HG03039 (cell line): Measurements from ENCODE around the gene CDC14A.
"Not testable (repeated sequence)": the region's sequence is repeated elsewhere in the genome, so short reads cannot be mapped to it uniquely, and the experiment has no call there.

Experiments
- ATAC-seq: cut with Tn5 transposase; IDR thresholded peaks from one replicate; pipeline ENCODE4 v1.9.1; 2021; ENCODE audit warnings: mild to moderate bottlenecking, moderate library complexity; ENCODE audit not compliant: unreplicated experiment

Gene CDC14A

GRCh38 chr1:100332331-100332730 is 20.0 kb upstream of the CDC14A start:
- ATAC-seq, result no peak

DNA sequence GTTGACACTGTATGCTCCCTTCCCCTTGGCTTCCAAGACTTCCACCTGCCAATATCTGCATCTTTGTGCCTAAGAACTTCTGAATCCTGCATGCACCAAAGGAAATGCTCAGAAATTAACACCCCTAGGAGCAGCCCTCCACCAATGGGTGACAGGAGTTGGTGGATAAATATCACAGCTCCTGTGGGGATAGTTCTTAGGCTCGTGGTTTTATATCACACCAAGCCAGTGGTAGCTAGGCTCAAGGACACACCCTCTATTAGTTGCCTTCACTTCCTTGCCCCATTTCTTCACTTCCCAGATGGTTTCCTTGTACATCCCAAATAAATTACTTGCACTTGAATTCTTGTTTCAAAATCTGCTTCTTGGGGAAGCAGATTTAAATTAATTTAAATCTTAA is 16.9 kb upstream of the CDC14A start:
- no peak for ATAC-seq

DNA sequence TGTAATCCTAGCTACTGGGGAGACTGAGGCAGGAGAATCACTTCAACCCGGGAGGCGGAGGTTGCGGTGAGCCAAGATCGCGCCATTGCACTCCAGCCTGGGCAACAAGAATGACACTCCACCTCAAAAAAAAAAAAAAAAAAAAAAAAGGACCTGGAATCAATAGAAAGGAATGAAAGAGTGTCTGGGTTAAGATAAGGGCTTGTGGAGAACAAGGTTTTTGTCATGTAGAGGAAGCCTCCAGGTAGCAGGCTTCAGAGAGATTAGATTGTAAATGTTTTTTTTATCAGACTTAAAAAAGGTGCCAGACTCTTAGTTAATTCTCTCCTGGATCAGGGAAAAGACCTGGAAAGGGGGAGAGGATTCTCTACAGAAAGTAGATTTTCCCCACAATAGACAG is 14.4 kb upstream of the CDC14A start:
- ATAC-seq, result not testable (repeated sequence)

DNA sequence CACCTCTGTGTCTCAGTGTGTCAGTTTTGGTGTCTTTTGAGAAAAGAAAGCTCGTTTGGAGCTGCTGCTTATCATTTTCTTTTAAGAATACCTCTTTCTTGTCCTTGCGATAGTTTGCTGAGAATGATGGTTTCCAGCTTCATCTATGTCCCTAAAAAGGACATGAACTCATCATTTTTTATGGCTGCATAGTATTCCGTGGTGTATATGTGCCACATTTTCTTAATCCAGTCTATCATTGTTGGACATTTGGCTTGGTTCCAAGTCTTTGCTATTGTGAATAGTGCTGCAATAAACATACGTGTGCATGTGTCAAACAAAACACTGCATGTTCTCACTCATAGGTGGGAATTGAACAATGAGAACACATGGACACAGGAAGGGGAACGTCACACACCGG is 12.6 kb upstream of the CDC14A start:
- ATAC-seq, result not testable (repeated sequence)

DNA sequence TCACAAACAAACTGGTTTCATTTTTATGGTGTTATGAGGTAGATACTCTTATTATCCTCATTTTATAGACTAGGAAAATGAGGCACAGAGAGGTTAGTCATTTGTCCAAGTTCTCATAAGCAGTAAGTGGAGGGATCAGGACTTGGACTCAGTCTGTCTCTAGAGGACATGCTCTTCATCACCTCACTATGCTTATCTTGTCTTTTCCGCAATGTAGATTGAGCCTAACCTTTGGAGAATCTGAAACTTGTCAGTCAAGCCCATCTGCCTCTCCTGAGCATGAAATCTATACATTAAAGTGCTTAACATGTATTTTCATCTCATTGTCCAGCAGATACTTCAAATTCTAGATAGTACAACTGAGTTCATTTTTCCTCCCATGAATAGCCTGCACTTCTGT is 11.8 kb upstream of the CDC14A start:
- no peak for ATAC-seq

GRCh38 chr1:100342348-100342747 is 10.0 kb upstream of the CDC14A start:
- no peak for ATAC-seq

DNA sequence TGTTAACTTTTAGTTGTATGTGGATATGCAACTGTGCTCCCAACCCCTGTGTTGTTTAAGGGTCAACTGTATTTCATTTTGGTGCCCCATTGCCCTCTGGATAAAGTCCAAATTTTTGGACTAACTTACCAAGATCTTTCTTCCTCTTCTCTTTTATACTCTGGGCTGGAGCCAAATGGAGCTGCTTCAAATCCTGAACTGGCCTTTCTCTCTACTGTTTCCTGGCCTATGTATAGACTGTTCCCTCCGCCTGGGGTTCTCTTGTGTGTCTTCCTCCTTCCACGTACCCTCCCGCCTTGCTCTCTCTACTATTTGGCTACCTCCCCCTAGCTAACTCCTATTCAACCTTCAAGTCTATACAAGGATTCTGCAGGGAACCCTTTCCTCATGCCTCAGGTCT is 8.4 kb upstream of the CDC14A start:
- ATAC-seq, result no peak

DNA sequence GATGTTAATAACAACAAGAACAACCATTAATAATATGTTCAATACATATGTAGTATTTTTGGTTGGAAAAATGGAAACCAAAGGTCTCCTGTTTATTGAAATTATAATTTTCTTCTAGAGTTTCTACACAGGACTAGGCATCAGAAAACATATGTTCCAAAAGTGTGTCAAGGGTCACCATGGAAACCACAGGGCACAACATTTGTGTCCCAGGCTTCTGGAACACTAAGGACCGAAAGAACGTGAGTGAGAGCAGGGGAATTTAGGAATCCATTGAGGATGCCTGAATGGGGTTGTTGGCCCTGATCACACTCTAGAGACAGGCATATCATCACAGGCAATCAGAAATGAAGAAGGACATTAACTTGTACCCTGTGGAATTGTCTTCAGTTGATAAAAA is 7.5 kb upstream of the CDC14A start:
- no peak for ATAC-seq

- ATAC-seq, result no peak
Observed at GRCh38 chr1:100346387-100346786, 5.9 kb upstream of the CDC14A start.

GRCh38 chr1:100347009-100347966 is 5.0 kb upstream of the CDC14A start:
- ATAC-seq, result no peak

- no peak for ATAC-seq
Observed at GRCh38 chr1:100348549-100349144, 3.7 kb upstream of the CDC14A start.

GRCh38 chr1:100349246-100349645 is 3.1 kb upstream of the CDC14A start:
- no peak for ATAC-seq

- no peak for ATAC-seq
Observed at GRCh38 chr1:100350787-100351094, 1.6 kb upstream of the CDC14A start.

GRCh38 chr1:100351095-100351887 is 1.0 kb upstream of the CDC14A start:
- ATAC-seq, result peak; percentile 57

DNA sequence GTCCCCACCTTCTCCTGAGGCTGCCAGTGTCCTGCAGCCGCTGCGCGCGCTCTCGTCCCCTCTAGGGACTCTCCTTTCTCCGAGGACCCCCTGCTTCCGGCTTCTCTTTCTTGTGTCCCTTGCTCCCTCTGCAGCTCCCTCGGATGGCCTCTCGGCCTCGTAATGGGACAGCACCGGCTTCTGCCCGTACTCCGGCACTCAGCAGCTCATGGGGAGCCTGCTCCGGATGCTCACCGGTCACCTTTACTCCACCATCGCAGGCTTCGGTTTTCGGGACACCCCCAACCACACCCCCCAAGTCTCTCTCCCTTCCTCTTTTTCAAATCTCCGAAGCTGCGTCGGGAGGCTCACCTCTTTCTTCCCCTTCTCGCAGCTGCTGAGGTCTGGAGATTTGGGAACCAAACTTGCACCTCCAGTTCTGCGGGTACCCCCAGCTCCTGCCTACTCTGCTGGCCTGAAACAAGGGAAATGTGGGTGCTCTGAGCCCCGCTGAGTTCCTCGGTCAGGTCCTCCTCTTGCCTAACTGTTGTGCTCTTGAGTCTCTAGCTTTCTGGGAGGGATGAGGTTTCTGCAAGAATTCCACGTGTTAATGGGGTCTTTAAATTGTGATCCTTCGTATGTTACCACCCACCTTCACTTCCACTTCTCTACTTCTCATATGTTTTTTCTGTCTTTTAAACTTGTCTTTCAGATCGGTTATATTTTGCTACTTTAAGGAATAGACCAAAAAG is 930 bp downstream of the CDC14A start:
- ATAC-seq, result peak; percentile 24

- no peak for ATAC-seq
Observed at GRCh38 chr1:100353988-100354387, 1.7 kb downstream of the CDC14A start.

DNA sequence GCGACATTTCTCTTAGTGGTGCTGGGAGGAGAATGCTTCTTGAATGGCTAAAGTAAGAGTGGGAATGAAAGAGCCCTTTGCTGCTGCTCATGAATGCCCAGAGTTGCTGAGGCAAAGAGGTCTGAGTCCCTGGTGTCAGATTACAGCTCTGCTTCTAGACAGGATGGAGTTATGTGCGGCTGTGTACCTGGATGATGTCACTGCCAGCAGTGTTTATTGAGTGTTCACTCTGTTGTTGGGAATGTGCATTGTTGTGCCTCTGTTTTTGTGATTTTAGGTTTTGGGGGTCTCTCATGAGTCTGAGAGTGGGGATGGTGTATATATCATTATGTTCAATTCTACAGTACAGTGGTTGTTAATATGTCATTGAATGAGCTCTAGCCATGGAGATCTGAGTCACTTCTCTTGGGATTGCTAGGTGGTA is 2.7 kb downstream of the CDC14A start:
- no peak for ATAC-seq

DNA sequence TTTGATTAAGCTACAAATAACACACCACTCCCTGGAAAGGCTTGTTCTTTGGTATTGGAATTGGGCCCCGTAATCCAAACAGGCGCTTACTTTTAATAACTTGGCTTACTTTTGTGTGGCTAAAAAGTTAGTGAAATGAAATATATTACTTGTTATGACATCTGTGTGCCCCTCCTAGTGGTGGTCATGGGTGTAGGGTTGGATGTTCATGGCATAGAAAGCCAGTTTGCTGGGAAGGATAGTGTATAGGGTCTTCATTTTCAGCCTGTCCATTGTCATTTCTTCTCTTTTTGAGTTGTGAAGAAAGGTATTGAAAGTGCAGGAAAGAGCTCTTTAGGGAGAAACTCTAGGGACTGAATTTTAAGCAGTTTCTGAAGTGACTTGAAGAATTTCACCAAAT is 5.9 kb downstream of the CDC14A start:
- no peak for ATAC-seq

DNA sequence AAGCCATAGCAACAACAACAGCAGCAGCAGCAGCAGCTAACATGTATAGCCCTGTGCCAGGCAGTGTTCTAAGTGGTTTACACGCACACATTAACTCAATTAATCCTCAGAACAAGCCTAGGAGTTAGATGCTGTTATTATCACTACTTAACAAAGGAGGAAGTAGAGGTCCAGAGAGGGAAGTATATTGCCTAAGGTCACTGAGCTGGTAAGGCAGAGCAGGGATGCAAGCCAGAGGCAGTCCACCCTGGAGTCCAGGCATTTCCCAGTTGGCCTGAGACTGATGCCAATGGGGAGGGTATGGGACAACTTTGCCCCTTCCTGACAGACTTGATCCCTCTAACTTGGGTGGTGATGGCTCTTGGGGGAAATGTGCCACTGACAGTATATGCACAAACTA is 6.8 kb downstream of the CDC14A start:
- no peak for ATAC-seq

GRCh38 chr1:100360790-100361510 is 8.6 kb downstream of the CDC14A start:
- no peak for ATAC-seq
